ENCODE measurements around the gene TEX53.

- TF ChIP-seq CTCF (IDR thresholded peaks at IDR 0.05; ENCODE audit: insufficient read depth, low read length, poor library complexity, severe bottlenecking) (no peak), EZH2phosphoT487 (conservative IDR thresholded peaks at IDR 0.05; ENCODE audit: low read length) (no peak)
Observed at GRCh38 chr9:114656301-114656700, 1.3 kb downstream of the TEX53 start.

Measured in SU-DHL-6 (cell line).